ENCODE measurements around the gene NUTM1. TPM values are rescaled to one million over a fixed set of nuclear protein-coding genes. Genes with fewer than 3 reads are reported as not detected.

NUTM1 gene
- polyA plus RNA-seq, 2 donors = not detected

DNA sequence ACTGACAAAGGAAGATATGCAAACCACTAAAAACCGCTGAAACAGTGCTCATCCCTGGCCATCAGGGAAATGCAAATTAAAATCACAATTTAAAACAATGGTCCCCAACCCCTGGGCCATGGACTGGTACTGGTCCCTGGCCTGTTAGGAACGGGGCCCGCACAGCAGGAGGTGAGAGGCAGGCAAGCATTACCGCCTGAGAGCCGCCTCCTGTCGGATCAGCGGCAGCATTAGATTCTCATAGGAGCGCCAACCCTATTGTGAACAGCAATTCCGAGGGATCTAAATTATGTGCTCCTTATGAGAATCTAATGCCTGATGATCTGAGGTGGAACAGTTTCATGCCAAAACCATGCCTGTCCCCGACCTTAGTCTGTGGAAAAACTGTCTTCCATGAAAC lies 19.9 kb upstream of the NUTM1 start:
- Histone ChIP-seq H3K27ac (ENCODE audit: low read depth in 2 of 2, low read length in 1 of 2) (no peak overlapping the region), H3K4me1 (ENCODE audit: control insufficient read depth in 2 of 2, insufficient read depth in 2 of 2, low read length in 1 of 2) (no peaks in the 10 kb centered on the region), H3K4me3 (ENCODE audit: low read depth in 1 of 2, low read length in 2 of 2) (no peak overlapping the region), H3K36me3 (ENCODE audit: control insufficient read depth in 2 of 2, insufficient read depth in 2 of 2, low read length in 1 of 2) (no peaks in the 10 kb centered on the region), H3K27me3 (ENCODE audit: control insufficient read depth in 1 of 2, insufficient read depth in 2 of 2, low read length in 2 of 2) (no peaks in the 10 kb centered on the region), H3K9me3 (ENCODE audit: control insufficient read depth in 2 of 2, insufficient read depth in 1 of 2, low read depth in 1 of 2, low read length in 1 of 2) (no peaks in the 10 kb centered on the region)
- WGBS, 2 donors = 96% methylated on average over 10 of the region's 10 CpGs

DNA sequence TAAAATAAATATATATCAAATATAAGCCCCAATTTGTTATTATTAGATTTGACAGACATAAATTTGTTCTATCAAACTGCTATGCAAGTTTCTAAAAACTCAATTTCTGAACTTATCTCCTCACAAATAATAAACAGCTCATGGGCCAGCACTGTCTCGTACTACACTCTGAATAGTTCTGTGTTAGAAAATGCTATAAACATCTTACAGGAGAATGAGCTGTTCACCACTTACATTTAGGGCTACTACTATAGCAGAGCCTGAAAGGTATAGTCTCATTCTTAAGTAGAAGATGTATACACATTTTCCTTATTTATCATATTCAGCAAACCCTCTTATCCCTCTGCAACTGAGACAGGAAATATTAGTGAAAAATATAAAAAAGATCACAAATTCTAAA lies 18.2 kb upstream of the NUTM1 start:
- no peaks in the 10 kb centered on the region for H3K9me3 ChIP-seq (ENCODE audit: control insufficient read depth in 2 of 2, insufficient read depth in 1 of 2, low read depth in 1 of 2, low read length in 1 of 2)
- no peaks in the 10 kb centered on the region for H3K27me3 ChIP-seq (ENCODE audit: control insufficient read depth in 1 of 2, insufficient read depth in 2 of 2, low read length in 2 of 2)
- no peaks in the 10 kb centered on the region for H3K4me1 ChIP-seq (ENCODE audit: control insufficient read depth in 2 of 2, insufficient read depth in 2 of 2, low read length in 1 of 2)
- 92 to 100% methylated on average over 1 of the region's 1 CpG for WGBS, 2 donors
- H3K36me3 ChIP-seq (ENCODE audit: control insufficient read depth in 2 of 2, insufficient read depth in 2 of 2, low read length in 1 of 2) = peaks cover 0 to 2% of the 10 kb centered on the region in 2 donors
- H3K27ac ChIP-seq (ENCODE audit: low read depth in 2 of 2, low read length in 1 of 2) = no peak overlapping the region
- no peak overlapping the region for H3K4me3 ChIP-seq (ENCODE audit: low read depth in 1 of 2, low read length in 2 of 2)

DNA sequence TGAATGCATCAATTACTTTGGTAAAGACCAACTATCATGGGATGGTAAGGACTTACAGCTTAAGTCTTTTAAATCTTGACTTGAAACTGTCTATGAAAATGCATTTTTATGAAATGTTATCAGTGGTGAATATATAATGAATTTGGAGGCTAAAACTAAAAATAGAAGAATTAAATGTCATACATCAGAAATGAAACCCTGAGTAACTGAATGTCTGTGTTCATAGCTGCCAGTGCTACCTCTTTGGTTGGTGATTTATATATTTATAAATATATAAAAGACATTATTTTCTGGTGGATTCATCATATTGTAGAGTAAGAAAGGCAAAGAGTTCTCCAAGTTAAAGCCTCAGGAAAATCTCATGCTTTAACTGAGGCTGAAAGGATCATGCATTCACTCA lies 17.7 kb upstream of the NUTM1 start:
- no peaks in the 10 kb centered on the region for H3K9me3 ChIP-seq (ENCODE audit: control insufficient read depth in 2 of 2, insufficient read depth in 1 of 2, low read depth in 1 of 2, low read length in 1 of 2)
- no peaks in the 10 kb centered on the region for H3K27me3 ChIP-seq (ENCODE audit: control insufficient read depth in 1 of 2, insufficient read depth in 2 of 2, low read length in 2 of 2)
- peaks cover 0 to 2% of the 10 kb centered on the region in 2 donors for H3K36me3 ChIP-seq (ENCODE audit: control insufficient read depth in 2 of 2, insufficient read depth in 2 of 2, low read length in 1 of 2)
- no peak overlapping the region for H3K4me3 ChIP-seq (ENCODE audit: low read depth in 1 of 2, low read length in 2 of 2)
- H3K27ac ChIP-seq (ENCODE audit: low read depth in 2 of 2, low read length in 1 of 2) = no peak overlapping the region
- H3K4me1 ChIP-seq (ENCODE audit: control insufficient read depth in 2 of 2, insufficient read depth in 2 of 2, low read length in 1 of 2) = no peaks in the 10 kb centered on the region

DNA sequence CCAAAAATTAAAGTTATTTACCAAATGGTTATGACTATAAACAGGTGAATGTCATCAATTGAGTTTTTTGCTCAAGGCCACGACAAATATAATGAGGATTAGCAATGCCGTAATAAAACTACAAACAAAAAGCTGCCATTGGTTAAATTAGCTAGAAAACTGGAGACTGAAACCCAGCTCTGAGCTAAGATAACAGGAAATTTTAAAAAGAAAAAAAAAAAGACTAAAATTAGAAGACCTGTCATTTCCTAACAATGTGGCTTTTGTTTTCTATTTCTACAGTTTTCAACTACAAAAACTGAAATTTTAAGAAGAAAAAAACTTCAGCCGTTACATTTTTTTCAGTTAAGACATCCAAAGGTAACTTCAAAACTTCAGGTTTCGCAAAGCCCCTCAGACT lies 15.2 kb upstream of the NUTM1 start:
- no peak overlapping the region for H3K27ac ChIP-seq (ENCODE audit: low read depth in 2 of 2, low read length in 1 of 2)
- no peaks in the 10 kb centered on the region for H3K4me1 ChIP-seq (ENCODE audit: control insufficient read depth in 2 of 2, insufficient read depth in 2 of 2, low read length in 1 of 2)
- no peak overlapping the region for H3K4me3 ChIP-seq (ENCODE audit: low read depth in 1 of 2, low read length in 2 of 2)
- 71 to 79% methylated on average over 4 of the region's 4 CpGs for WGBS, 2 donors
- H3K36me3 ChIP-seq (ENCODE audit: control insufficient read depth in 2 of 2, insufficient read depth in 2 of 2, low read length in 1 of 2) = peaks cover 0 to 2% of the 10 kb centered on the region in 2 donors
- H3K27me3 ChIP-seq (ENCODE audit: control insufficient read depth in 1 of 2, insufficient read depth in 2 of 2, low read length in 2 of 2) = no peaks in the 10 kb centered on the region
- no peaks in the 10 kb centered on the region for H3K9me3 ChIP-seq (ENCODE audit: control insufficient read depth in 2 of 2, insufficient read depth in 1 of 2, low read depth in 1 of 2, low read length in 1 of 2)

DNA sequence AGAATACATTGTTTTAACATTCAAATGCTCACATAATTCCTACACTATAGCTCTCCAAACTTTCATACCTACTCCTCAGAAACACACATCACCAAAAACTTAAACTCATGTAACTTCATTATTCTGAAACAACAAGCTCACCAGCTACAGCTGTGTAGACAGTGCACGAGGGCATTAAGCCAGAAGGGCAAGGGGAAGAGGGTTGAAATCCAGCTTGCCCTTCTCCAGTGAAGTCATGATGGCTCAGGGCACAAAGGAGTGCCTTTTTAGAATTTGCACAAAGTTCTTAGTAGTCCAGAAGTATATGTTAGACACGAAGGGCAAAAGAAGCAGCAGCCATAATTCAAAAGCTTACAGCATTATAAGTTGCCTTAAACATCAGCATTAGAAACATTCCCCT lies 14.1 kb upstream of the NUTM1 start:
- no peaks in the 10 kb centered on the region for H3K9me3 ChIP-seq (ENCODE audit: control insufficient read depth in 2 of 2, insufficient read depth in 1 of 2, low read depth in 1 of 2, low read length in 1 of 2)
- no peaks in the 10 kb centered on the region for H3K4me1 ChIP-seq (ENCODE audit: control insufficient read depth in 2 of 2, insufficient read depth in 2 of 2, low read length in 1 of 2)
- H3K36me3 ChIP-seq (ENCODE audit: control insufficient read depth in 2 of 2, insufficient read depth in 2 of 2, low read length in 1 of 2) = peaks cover 0 to 2% of the 10 kb centered on the region in 2 donors
- no peak overlapping the region for H3K4me3 ChIP-seq (ENCODE audit: low read depth in 1 of 2, low read length in 2 of 2)
- H3K27ac ChIP-seq (ENCODE audit: low read depth in 2 of 2, low read length in 1 of 2) = no peak overlapping the region
- WGBS, 2 donors = 73 to 76% methylated on average over 2 of the region's 2 CpGs
- H3K27me3 ChIP-seq (ENCODE audit: control insufficient read depth in 1 of 2, insufficient read depth in 2 of 2, low read length in 2 of 2) = no peaks in the 10 kb centered on the region

DNA sequence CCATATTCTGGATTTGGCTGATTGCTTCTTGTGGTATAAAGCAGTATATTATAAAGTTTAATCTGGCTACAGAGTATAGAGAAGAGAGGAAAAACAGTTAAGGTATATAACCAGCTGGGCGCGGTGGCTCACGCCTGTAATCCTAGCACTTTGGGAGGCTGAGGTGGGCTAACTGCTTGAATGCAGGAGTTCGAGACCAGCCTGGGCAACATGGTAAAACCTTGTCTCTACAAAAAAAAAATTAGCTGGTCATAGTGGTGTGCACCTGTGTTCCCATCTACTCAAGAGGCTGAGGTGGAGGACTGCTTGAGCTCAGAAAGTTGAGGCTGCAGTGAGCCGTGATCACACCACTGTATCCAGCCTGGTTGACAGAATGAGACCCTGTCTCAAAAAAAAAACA lies 12.8 kb upstream of the NUTM1 start:
- Histone ChIP-seq H3K9me3 (ENCODE audit: control insufficient read depth in 2 of 2, insufficient read depth in 1 of 2, low read depth in 1 of 2, low read length in 1 of 2) (no peaks in the 10 kb centered on the region), H3K36me3 (ENCODE audit: control insufficient read depth in 2 of 2, insufficient read depth in 2 of 2, low read length in 1 of 2) (peaks cover 0 to 2% of the 10 kb centered on the region in 2 donors), H3K27ac (ENCODE audit: low read depth in 2 of 2, low read length in 1 of 2) (no peak overlapping the region), H3K27me3 (ENCODE audit: control insufficient read depth in 1 of 2, insufficient read depth in 2 of 2, low read length in 2 of 2) (no peaks in the 10 kb centered on the region), H3K4me3 (ENCODE audit: low read depth in 1 of 2, low read length in 2 of 2) (no peak overlapping the region), H3K4me1 (ENCODE audit: control insufficient read depth in 2 of 2, insufficient read depth in 2 of 2, low read length in 1 of 2) (no peaks in the 10 kb centered on the region)
- WGBS, 2 donors = 96 to 97% methylated on average over 5 of the region's 5 CpGs

DNA sequence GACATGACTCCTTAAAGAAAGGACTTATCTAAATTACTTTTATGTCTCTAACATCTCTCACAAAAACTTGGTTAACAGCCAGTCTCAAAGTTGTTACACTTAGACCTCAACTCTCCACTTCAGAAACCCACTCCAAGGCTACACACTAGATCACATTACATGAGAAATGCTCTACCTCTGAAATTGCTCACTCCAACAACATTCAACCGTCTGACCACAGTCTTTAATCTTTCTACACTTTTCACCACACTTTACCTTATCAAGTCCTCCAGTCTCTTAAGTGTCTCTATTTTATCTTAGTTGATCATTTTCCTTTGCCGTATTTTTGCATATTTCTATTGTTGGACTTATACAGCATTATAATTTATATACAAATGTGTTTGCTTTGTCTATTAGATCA lies 11.3 kb upstream of the NUTM1 start:
- H3K4me3 ChIP-seq (ENCODE audit: low read depth in 1 of 2, low read length in 2 of 2) = no peak overlapping the region
- H3K27ac ChIP-seq (ENCODE audit: low read depth in 2 of 2, low read length in 1 of 2) = no peak overlapping the region
- 78 to 79% methylated on average over 2 of the region's 2 CpGs for WGBS, 2 donors
- H3K4me1 ChIP-seq (ENCODE audit: control insufficient read depth in 2 of 2, insufficient read depth in 2 of 2, low read length in 1 of 2) = peaks cover 0 to under 1% of the 10 kb centered on the region in 2 donors
- peaks cover 0 to 2% of the 10 kb centered on the region in 2 donors for H3K36me3 ChIP-seq (ENCODE audit: control insufficient read depth in 2 of 2, insufficient read depth in 2 of 2, low read length in 1 of 2)
- H3K9me3 ChIP-seq (ENCODE audit: control insufficient read depth in 2 of 2, insufficient read depth in 1 of 2, low read depth in 1 of 2, low read length in 1 of 2) = no peaks in the 10 kb centered on the region
- H3K27me3 ChIP-seq (ENCODE audit: control insufficient read depth in 1 of 2, insufficient read depth in 2 of 2, low read length in 2 of 2) = no peaks in the 10 kb centered on the region

DNA sequence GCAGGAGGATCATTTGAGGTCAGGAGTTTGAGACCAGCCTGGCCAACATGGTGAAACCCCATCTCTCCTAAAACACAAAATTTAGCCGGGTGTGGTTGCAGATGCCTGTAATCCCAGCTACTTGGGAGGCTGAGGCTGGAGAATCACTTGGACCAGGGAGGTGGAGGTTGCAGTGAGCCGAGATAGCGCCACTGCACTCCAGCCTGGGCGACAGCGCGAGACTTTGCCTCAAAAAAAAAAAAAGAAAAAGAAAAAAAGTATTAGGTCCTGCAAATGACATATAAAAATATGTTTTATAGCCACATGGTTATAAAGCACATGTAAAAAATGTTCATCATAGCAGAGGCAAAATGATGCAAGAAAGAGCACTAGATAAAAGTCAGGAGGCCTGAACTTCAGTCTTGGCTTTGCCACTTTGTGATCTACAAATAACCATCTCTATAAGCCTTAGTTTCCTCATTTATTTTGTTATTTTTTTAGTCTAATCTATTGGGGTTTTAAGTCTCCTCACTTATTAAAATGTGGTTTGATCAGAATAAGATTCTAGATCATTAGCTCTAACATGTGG lies 10.5 kb upstream of the NUTM1 start:
- H3K4me1 ChIP-seq (ENCODE audit: control insufficient read depth in 2 of 2, insufficient read depth in 2 of 2, low read length in 1 of 2) = peaks cover 0 to 4% of the 10 kb centered on the region in 2 donors
- no peaks in the 10 kb centered on the region for H3K27me3 ChIP-seq (ENCODE audit: control insufficient read depth in 1 of 2, insufficient read depth in 2 of 2, low read length in 2 of 2)
- WGBS, 2 donors = 95 to 97% methylated on average over 6 of the region's 6 CpGs
- H3K9me3 ChIP-seq (ENCODE audit: control insufficient read depth in 2 of 2, insufficient read depth in 1 of 2, low read depth in 1 of 2, low read length in 1 of 2) = no peaks in the 10 kb centered on the region
- H3K36me3 ChIP-seq (ENCODE audit: control insufficient read depth in 2 of 2, insufficient read depth in 2 of 2, low read length in 1 of 2) = peaks cover 0 to 2% of the 10 kb centered on the region in 2 donors
- no peak overlapping the region for H3K4me3 ChIP-seq (ENCODE audit: low read depth in 1 of 2, low read length in 2 of 2)
- no peak overlapping the region for H3K27ac ChIP-seq (ENCODE audit: low read depth in 2 of 2, low read length in 1 of 2)

DNA sequence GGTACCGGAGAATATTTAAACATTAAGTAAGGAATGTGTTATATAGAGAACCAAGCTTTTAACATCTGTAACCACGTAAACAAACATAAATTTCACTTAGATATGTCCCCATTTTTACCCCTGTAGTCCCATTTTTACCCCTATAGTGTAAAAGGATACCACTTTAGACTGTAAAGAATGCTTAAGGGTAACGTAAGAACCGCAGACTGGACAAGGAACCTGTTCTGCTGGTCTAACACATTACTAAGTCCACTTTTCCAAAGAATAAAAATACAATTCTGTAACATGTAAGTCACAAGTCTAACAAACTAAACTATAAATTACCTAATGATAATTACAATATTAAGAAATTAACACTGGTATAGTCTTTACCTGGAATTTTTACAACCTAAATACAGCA lies 8.4 kb upstream of the NUTM1 start:
- Histone ChIP-seq H3K27me3 (ENCODE audit: control insufficient read depth in 1 of 2, insufficient read depth in 2 of 2, low read length in 2 of 2) (no peaks in the 10 kb centered on the region), H3K4me3 (ENCODE audit: low read depth in 1 of 2, low read length in 2 of 2) (peak overlapping the region in 1 of 2 donors; percentile 31), H3K36me3 (ENCODE audit: control insufficient read depth in 2 of 2, insufficient read depth in 2 of 2, low read length in 1 of 2) (no peaks in the 10 kb centered on the region), H3K9me3 (ENCODE audit: control insufficient read depth in 2 of 2, insufficient read depth in 1 of 2, low read depth in 1 of 2, low read length in 1 of 2) (no peaks in the 10 kb centered on the region), H3K27ac (ENCODE audit: low read depth in 2 of 2, low read length in 1 of 2) (no peak overlapping the region), H3K4me1 (ENCODE audit: control insufficient read depth in 2 of 2, insufficient read depth in 2 of 2, low read length in 1 of 2) (peaks cover 0 to 4% of the 10 kb centered on the region in 2 donors)
- WGBS, 2 donors = 58 to 63% methylated on average over 4 of the region's 4 CpGs

DNA sequence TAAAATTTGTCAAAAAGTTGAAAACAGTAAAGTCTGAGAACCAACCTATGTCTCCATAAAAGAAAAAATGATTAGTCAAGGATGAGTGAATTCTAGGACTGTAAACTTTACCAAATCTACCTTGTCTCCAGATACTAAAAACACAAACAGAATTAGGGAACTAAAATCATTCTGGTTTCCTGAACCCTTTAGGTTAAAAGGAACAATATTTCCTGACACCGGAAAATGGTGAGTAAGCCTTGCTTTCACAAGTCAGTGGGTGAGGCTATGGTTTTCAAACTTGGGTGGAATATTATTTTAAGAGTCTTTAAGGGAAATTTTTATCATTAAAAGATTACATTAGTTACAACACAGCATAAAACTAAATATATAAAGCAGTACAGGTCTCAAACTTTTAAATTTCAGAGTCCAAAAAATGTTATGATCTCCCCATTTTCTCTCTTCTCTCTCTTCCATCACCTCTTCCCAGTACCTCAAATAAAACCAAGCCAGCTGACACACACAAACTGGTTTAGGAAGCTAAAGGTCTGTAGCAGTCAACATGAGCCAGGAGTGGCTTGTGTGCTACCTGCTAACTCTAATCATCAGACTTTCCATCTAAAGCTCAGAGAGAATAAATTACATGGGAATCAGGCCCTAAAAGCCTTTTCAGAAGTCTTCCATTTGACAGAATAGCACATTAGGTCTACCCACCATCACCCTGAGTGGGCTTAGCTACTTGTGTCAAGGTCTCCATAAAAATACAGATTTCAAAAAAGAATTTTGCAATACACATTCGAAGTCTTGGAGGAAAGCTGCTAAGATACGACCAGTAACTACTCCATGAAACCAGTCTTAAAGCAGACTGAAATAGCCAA lies 7.7 kb upstream of the NUTM1 start:
- Histone ChIP-seq H3K4me3 (ENCODE audit: low read depth in 1 of 2, low read length in 2 of 2) (peak overlapping the region; percentile 22 to 64), H3K9me3 (ENCODE audit: control insufficient read depth in 2 of 2, insufficient read depth in 1 of 2, low read depth in 1 of 2, low read length in 1 of 2) (no peaks in the 10 kb centered on the region), H3K27me3 (ENCODE audit: control insufficient read depth in 1 of 2, insufficient read depth in 2 of 2, low read length in 2 of 2) (no peaks in the 10 kb centered on the region), H3K27ac (ENCODE audit: low read depth in 2 of 2, low read length in 1 of 2) (peak overlapping the region; percentile 56 to 72), H3K4me1 (ENCODE audit: control insufficient read depth in 2 of 2, insufficient read depth in 2 of 2, low read length in 1 of 2) (peaks cover 0 to 4% of the 10 kb centered on the region in 2 donors), H3K36me3 (ENCODE audit: control insufficient read depth in 2 of 2, insufficient read depth in 2 of 2, low read length in 1 of 2) (no peaks in the 10 kb centered on the region)
- 64 to 73% methylated on average over 3 of the region's 3 CpGs for WGBS, 2 donors
